MM.1S (cell line): ENCODE results near the gene GALNT8.

Experiments used
- DNase-seq: peaks from one replicate; pipeline ENCODE4 v3.0.0-alpha.2; 2015
- H2AFZ ChIP-seq: fragments of 300-600 bp; sonication (generic); 2 replicates; pipeline ENCODE4 v1.6.0; 2016; ENCODE audit warnings: antibody characterized with exemption, low read length
- H3F3A ChIP-seq: fragments of 300-600 bp; sonication (generic); 2 replicates; pipeline ENCODE4 v1.6.1; 2016; ENCODE audit warnings: mild to moderate bottlenecking, antibody characterized with exemption, low read length, moderate library complexity, mixed read lengths; ENCODE audit not compliant: insufficient read depth
- H3K27ac ChIP-seq: fragments of 300-600 bp; sonication (generic); 2 replicates; pipeline ENCODE4 v1.5.1; 2016; ENCODE audit warnings: mild to moderate bottlenecking, low read length
- H3K27me3 ChIP-seq: fragments of 300-600 bp; sonication (generic); replicated peaks from 2 replicates; pipeline ENCODE4 v1.6.0; 2016; ENCODE audit warnings: low read length; ENCODE audit not compliant: insufficient read depth
- H3K36me3 ChIP-seq: fragments of 300-600 bp; sonication (generic); replicated peaks from 2 replicates; pipeline ENCODE4 v1.6.1; 2016; ENCODE audit warnings: mild to moderate bottlenecking, low read length, mixed read lengths; ENCODE audit not compliant: insufficient read depth
- H3K4me1 ChIP-seq: fragments of 300-600 bp; sonication (generic); 2 replicates; pipeline ENCODE4 v1.6.1; 2016; ENCODE audit warnings: low read length, mixed read lengths
- H3K4me2 ChIP-seq: fragments of 300-600 bp; sonication (generic); 2 replicates; pipeline ENCODE4 v1.6.0; 2016; ENCODE audit warnings: low read depth, low read length
- H3K4me3 ChIP-seq: fragments of 300-600 bp; sonication (generic); 2 replicates; pipeline ENCODE4 v1.5.1; 2016; ENCODE audit warnings: low read length, mixed read lengths
- H3K79me2 ChIP-seq: fragments of 300-600 bp; sonication (generic); 2 replicates; pipeline ENCODE4 v1.6.1; 2016; ENCODE audit warnings: mixed run types, low read length, mixed read lengths
- H3K9ac ChIP-seq: fragments of 300-600 bp; sonication (generic); 2 replicates; pipeline ENCODE4 v1.6.1; 2016; ENCODE audit warnings: low read length, mixed read lengths
- H3K9me2 ChIP-seq: fragments of 300-600 bp; sonication (generic); replicated peaks from 2 replicates; pipeline ENCODE4 v1.6.1; 2016; ENCODE audit warnings: mild to moderate bottlenecking, low read length, mixed read lengths; ENCODE audit not compliant: insufficient read depth
- H3K9me3 ChIP-seq: fragments of 300-600 bp; sonication (generic); replicated peaks from 2 replicates; pipeline ENCODE4 v1.6.1; 2016; ENCODE audit warnings: mild to moderate bottlenecking, low read length, mixed read lengths; ENCODE audit not compliant: insufficient read depth
- H4K20me1 ChIP-seq: fragments of 300-600 bp; sonication (generic); 2 replicates; pipeline ENCODE4 v1.6.1; 2016; ENCODE audit warnings: mild to moderate bottlenecking, low read length, moderate library complexity, mixed read lengths; ENCODE audit not compliant: insufficient read depth
- EZH2 ChIP-seq: fragments of 300-600 bp; sonication (generic); optimal IDR thresholded peaks from 2 replicates; pipeline ENCODE3; 2017; ENCODE audit warnings: low read depth, mild to moderate bottlenecking, antibody characterized with exemption, low read length, mixed read lengths
- EZH2phosphoT487 ChIP-seq: fragments of 300-600 bp; sonication (generic); IDR thresholded peaks from 2 replicates; pipeline ENCODE4 v1.6.1; 2018; ENCODE audit warnings: antibody characterized with exemption, low read length
- TF ChIP-seq, protein P1 (sequence below): fragments of 300-600 bp; sonication (generic); IDR thresholded peaks from 2 replicates; pipeline ENCODE4 v1.5.1; 2016; ENCODE audit warnings: antibody characterized with exemption, low read length, mixed read lengths

Gene GALNT8

DNA sequence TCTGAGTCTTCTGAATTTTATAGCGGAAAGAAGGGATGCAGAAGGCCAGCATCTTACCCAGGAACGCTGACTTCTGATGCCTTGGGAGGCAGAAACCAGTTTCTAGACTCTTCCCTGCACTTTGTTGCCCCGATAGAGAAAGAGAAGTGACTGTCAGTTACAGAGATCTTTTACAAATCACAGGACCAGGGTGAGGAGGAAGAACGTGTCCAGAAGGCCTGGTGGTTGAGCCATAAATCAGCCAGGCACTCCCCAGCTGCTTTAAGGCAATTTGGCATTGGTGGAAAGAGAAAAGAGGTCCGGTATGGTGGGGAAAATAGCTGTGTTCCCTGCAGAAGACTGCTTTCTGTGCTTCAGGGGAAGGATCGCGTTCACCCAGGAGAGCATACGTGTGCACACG, 100.8 kb downstream of the GALNT8 start:
- no peak overlapping the region for H3K27ac ChIP-seq

More for the DNA sequence above, 100.8 kb downstream of the GALNT8 start:
- Histone ChIP-seq H3K27me3 (no peaks in the 10 kb centered on the region), H3K4me2 (no peak overlapping the region), H3K9me2 (no peaks in the 10 kb centered on the region), H4K20me1 (no peaks in the 10 kb centered on the region), H3K36me3 (no peaks in the 10 kb centered on the region), H3K4me3 (no peak overlapping the region), H3K79me2 (no peaks in the 10 kb centered on the region), H3K9me3 (no peaks in the 10 kb centered on the region), H3F3A (no peaks in the 10 kb centered on the region), H3K9ac (no peak overlapping the region), H2AFZ (no peak overlapping the region), H3K4me1 (peaks cover 12% of the 10 kb centered on the region)
- no peak for DNase-seq
- TF ChIP-seq EZH2phosphoT487 (no peak), EZH2 (no peak)
- TF ChIP-seq, protein P1, sequence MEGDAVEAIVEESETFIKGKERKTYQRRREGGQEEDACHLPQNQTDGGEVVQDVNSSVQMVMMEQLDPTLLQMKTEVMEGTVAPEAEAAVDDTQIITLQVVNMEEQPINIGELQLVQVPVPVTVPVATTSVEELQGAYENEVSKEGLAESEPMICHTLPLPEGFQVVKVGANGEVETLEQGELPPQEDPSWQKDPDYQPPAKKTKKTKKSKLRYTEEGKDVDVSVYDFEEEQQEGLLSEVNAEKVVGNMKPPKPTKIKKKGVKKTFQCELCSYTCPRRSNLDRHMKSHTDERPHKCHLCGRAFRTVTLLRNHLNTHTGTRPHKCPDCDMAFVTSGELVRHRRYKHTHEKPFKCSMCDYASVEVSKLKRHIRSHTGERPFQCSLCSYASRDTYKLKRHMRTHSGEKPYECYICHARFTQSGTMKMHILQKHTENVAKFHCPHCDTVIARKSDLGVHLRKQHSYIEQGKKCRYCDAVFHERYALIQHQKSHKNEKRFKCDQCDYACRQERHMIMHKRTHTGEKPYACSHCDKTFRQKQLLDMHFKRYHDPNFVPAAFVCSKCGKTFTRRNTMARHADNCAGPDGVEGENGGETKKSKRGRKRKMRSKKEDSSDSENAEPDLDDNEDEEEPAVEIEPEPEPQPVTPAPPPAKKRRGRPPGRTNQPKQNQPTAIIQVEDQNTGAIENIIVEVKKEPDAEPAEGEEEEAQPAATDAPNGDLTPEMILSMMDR: no peak
